ENCODE data around the gene EFCAB9.

GRCh38 chr5:172209714-172210113 lies 15.7 kb downstream of the EFCAB9 start:
- TF ChIP-seq, protein P1, sequence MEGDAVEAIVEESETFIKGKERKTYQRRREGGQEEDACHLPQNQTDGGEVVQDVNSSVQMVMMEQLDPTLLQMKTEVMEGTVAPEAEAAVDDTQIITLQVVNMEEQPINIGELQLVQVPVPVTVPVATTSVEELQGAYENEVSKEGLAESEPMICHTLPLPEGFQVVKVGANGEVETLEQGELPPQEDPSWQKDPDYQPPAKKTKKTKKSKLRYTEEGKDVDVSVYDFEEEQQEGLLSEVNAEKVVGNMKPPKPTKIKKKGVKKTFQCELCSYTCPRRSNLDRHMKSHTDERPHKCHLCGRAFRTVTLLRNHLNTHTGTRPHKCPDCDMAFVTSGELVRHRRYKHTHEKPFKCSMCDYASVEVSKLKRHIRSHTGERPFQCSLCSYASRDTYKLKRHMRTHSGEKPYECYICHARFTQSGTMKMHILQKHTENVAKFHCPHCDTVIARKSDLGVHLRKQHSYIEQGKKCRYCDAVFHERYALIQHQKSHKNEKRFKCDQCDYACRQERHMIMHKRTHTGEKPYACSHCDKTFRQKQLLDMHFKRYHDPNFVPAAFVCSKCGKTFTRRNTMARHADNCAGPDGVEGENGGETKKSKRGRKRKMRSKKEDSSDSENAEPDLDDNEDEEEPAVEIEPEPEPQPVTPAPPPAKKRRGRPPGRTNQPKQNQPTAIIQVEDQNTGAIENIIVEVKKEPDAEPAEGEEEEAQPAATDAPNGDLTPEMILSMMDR (IDR thresholded peaks at IDR 0.05), result no peak
- TF ChIP-seq POLR2A (IDR thresholded peaks at IDR 0.05), result no peak

All from uterus (tissue), 2 donors.